Nasal cavity respiratory epithelium epithelial cell of viscerocranial mucosa (primary cell): ENCODE data around the gene APOM. TPM values are rescaled to one million over a fixed set of nuclear protein-coding genes. Genes with fewer than 3 reads are reported as not detected.

ENCODE experiments used
- total RNA-seq: library from RNA; depleted of rRNA; stranded (reverse); fragments of >200 nt; gene quantifications from 2 replicates; pipeline ENCODE4 v1.2.3, GENCODE V29; 2014

APOM gene
- 0.28 and 0.34 TPM in 2 replicates for total RNA-seq

DNA sequence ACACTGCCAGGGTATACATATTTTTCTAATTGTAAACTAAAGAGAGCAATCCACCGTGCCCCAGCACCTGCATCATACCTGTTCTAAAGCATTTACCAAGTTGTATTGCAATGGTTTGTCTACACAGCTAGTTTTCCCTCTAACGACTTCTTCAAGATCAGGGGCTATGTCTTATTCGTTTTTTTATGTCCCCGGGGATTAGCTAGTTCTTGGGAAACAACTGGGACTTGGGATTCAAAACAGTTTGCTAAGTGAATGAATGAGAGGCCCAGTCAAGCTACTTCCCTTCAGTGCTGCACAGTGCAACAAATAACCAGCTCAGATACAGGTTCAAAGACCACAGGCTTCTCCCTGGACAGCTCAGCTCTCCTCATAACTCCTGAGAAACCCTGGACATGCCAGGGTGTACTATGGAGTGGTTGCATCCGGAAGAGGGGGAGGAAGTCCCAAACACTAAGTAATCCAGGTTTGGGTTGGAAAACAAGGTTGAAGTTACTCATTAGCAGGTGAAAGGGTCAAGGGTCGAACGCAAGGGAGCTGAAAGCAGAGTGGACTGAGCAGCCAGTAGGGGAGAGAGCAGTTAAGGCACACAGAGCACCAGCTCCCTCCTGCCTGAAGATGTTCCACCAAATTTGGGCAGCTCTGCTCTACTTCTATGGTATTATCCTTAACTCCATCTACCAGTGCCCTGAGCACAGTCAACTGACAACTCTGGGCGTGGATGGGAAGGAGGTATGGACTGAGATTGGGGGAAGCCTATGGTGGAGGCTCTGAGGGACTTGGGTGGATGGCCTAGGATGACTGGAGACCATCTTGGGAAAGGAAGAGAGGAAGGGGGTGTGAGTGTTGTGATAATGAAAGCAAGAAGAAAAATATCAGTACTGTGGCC, at the start of gene APOM:
Gene APOM, plus strand, starts transcription at position 546 of the 889 bp plus-strand sequence. Its CDS starts 73 bp downstream, at position 619.

DNA sequence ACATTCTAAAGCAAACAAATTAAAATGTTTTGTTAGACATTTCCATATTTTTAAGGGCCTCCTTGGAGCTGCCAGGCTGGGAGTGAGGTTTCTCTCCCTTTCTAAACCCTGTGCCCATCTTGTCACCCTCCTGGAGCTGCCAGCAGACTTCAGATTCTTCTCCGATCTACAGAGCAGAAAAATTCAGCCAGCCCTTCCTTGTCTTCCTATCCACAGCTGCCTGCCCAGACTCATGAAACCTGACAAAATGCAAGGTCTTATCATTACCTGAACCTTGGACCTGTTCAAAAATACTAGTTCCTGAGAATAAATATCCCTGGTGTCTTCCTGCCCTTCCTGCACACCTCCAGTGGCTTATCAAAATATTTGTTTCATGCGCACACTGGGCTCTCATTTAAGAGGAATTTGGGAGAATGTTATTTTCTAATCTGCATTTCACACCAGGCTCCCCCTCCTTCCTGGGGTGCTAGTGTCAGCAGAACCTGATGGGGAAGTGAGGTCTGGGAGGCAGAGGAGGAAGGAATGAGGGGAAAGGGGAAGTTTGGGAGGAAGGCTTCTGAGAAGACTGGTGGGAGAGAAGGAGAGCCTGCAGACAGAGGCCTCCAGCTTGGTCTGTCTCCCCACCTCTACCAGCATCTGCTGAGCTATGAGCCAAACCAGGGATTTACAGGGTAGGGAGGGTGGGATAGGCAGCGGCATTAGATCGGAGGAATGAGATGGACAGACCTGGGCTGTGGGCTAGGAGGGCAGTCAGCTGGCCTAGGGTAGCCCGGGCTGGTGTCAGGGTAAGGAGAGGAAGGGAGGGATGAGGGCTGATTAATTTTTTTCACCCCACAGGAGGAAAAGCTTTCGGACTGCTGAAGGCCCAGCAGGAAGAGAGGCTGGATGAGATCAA, 40.8 kb upstream of the APOM start, which contains the start of gene AIF1:
Gene AIF1, plus strand, starts transcription at position 551 of the 895 bp plus-strand sequence. Its CDS starts 96 bp downstream, at position 647.

GRCh38 chr6:31620586-31621319, 34.9 kb upstream of the APOM start, which contains the start of gene PRRC2A:
TSS of gene PRRC2A (plus strand) at chr6:31620715. CDS start at chr6:31622790, 2,075 bp downstream.

GRCh38 chr6:31660381-31661261, 4.9 kb downstream of the APOM start, which contains the start of gene C6orf47:
TSS of gene C6orf47 (minus strand) at chr6:31660778. CDS start at chr6:31659947, 831 bp downstream.

DNA sequence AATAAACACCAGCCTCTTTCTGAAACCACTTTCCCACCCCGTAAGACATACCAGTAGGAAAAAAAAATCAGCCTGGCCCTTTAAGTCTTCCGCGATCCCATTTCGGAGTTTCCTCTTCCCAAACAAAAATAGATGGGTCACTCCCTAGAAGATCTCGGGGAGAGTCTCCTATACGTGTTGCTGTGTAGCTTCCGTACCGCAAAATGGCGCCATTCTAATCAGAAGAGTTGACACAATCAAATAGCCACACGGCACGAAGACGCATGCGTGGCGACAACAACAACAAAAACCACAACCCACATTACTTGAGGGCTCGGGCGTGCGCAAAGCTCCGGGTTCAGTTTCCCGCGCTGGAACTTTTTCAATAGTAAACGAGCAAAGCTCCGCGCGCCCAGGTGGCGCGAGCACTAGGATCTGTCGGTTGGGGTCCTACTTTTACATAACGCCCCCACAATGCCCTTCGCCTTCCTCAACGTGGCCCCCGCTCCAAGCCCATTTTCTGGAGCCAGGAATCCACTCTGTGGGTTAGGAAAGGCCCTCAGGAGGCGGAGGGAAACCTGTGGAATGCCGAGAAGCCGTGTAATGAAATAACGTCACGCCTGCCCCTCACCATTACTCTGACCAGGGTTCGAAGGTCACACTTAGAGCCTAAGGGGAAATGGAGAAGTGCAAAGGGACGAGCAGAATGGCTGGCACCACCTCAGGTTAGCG, 9.3 kb downstream of the APOM start, which contains the start of gene GPANK1:
Gene GPANK1, minus strand, starts transcription at position 208 of the 711 bp plus-strand sequence. CDS start 519 bp downstream, outside the sequence.

GRCh38 chr6:31665501-31666336, 10.0 kb downstream of the APOM start, which contains the start of gene CSNK2B:
TSS of gene CSNK2B (plus strand) at chr6:31666080. CDS start at chr6:31666832, 752 bp downstream.

DNA sequence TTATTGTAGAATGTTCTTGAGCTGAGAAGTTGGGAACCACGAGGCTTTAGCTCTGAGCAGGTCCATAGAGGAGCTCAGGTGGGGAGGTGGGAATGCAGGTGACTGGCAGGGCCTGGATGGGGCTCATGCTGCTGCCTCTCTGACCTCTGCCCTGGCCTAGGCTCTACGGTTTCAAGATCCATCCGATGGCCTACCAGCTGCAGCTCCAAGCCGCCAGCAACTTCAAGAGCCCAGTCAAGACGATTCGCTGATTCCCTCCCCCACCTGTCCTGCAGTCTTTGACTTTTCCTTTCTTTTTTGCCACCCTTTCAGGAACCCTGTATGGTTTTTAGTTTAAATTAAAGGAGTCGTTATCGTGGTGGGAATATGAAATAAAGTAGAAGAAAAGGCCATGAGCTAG, 14.0 kb downstream of the APOM start, which contains the start of gene LY6G5B:
Gene LY6G5B, plus strand, starts transcription at position 301 of the 400 bp plus-strand sequence. CDS start 975 bp downstream, outside the sequence.

DNA sequence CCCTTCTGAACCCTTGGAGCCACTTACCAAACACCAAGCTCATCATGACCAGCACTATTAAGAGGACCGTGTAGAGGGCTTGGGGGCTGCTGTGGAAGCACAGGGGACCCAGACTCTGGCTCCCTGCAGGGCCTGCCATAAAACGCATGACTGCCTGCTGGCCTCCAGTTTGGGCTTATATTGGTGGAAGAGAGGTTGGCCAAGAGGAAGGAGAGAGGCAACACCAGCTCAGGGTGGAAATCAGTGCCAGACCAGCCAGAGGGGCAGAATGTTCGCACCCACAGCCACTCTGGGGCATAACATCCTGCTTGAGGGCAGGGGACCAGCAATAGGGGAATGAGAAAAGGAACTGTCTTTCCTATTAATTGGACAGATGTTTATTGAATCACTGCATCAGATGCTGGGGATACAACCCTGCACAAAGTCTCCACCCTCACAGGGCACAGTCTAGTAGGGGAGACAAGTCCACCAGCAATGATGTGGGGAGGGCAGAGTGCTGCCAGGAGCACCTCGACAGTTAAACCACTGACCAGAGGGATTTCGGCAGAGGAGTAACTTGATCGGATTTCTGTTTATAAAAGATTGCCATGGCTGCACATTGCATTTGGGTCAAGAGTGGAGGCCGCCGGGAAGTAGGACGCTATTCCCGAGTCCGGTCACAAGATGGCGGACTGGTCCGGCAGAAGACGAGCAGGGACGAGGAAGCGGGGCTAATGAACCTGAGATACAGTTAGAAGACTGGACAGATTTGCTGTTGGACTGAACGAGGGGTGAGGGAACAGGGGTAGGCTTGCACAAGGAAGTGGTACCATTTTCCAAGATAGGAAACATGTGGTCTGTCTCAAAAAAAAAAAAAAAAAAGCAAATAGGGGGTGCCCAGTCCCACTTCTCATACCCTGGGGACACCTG, 24.8 kb downstream of the APOM start, which contains the start of gene LY6G5C:
Gene LY6G5C, minus strand, starts transcription at position 842 of the 909 bp plus-strand sequence. Its CDS starts 694 bp downstream, at position 148.

GRCh38 chr6:31702819-31703716, 47.4 kb downstream of the APOM start, which contains the start of gene ABHD16A:
TSS of gene ABHD16A (minus strand) at chr6:31703324. CDS start at chr6:31703281, 43 bp downstream.

DNA sequence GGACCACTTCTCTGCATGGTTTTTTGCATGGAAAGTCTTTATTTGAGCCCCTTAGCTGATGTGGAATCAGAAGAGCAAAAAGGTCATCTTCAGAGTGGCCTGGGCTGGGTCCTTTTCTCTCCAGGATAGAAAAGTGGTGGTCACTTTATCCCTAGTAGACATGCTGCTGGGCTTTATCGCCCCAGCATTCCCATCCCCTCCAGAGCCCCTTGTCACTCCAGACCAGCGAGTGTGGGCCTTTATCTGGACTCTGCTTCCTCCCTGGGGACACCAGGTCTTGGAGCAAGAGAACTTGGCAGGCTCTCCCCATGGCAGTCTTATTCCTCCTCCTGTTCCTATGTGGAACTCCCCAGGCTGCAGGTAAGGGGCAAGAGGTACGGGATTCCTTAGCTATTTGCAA, 50.9 kb downstream of the APOM start, which contains the start of gene LY6G6F:
Gene LY6G6F, plus strand, starts transcription at position 268 of the 400 bp plus-strand sequence. Its CDS starts 41 bp downstream, at position 309.

Other genes with a start within 250 kb of the APOM start
- 3.7 and 5.8 TPM in 2 replicates for gene MICB, start 157.7 kb upstream of the APOM start, total RNA-seq
- gene MCCD1, start 126.9 kb upstream of the APOM start, total RNA-seq, result not detected in 2 replicates
- gene DDX39B, start 113.9 kb upstream of the APOM start, total RNA-seq, result 205 and 333 TPM in 2 replicates
- 0.28 and 0.34 TPM in 2 replicates for gene ATP6V1G2, start 109.3 kb upstream of the APOM start, total RNA-seq
- 25.8 and 52.3 TPM in 2 replicates for gene NFKBIL1, start 108.3 kb upstream of the APOM start, total RNA-seq
- not detected in 2 replicates for gene LTA, start 83.6 kb upstream of the APOM start, total RNA-seq
- gene TNF, start 80.3 kb upstream of the APOM start, total RNA-seq, result under 0.01 and 0.07 TPM in 2 replicates
- not detected in 2 replicates for gene LTB, start 73.5 kb upstream of the APOM start, total RNA-seq
- not detected in 2 replicates for gene LST1, start 69.6 kb upstream of the APOM start, total RNA-seq
- not detected in 2 replicates for gene NCR3, start 62.9 kb upstream of the APOM start, total RNA-seq
- gene AIF1, start 40.7 kb upstream of the APOM start, total RNA-seq, result not detected in 2 replicates
- 32.1 and 73.3 TPM in 2 replicates for gene PRRC2A, start 35.2 kb upstream of the APOM start, total RNA-seq
- 120 and 174 TPM in 2 replicates for gene BAG6, start 3.2 kb upstream of the APOM start, total RNA-seq
- 24.7 and 37.6 TPM in 2 replicates for gene C6orf47, start 4.9 kb downstream of the APOM start, total RNA-seq
- gene GPANK1, start 9.1 kb downstream of the APOM start, total RNA-seq, result 9.4 and 20.2 TPM in 2 replicates
- 48.2 and 76.9 TPM in 2 replicates for gene CSNK2B, start 10.2 kb downstream of the APOM start, total RNA-seq
- 0.68 and 3.3 TPM in 2 replicates for gene LY6G5B, start 14.1 kb downstream of the APOM start, total RNA-seq
- 0.07 TPM in 1 of 2 replicates, not detected in the other for gene LY6G5C, start 25.2 kb downstream of the APOM start, total RNA-seq
- gene ABHD16A, start 47.4 kb downstream of the APOM start, total RNA-seq, result 30.8 and 46.5 TPM in 2 replicates
- not detected in 2 replicates for gene LY6G6F, start 51.0 kb downstream of the APOM start, total RNA-seq
- gene LY6G6D, start 59.5 kb downstream of the APOM start, total RNA-seq, result not detected in 2 replicates
- gene LY6G6C, start 65.9 kb downstream of the APOM start, total RNA-seq, result under 0.01 TPM in 1 of 2 replicates, not detected in the other
- not detected in 2 replicates for gene MPIG6B, start 67.5 kb downstream of the APOM start, total RNA-seq
- 16.2 and 19.8 TPM in 2 replicates for gene DDAH2, start 73.4 kb downstream of the APOM start, total RNA-seq
- 269 and 558 TPM in 2 replicates for gene CLIC1, start 80.6 kb downstream of the APOM start, total RNA-seq
- 3.4 and 3.5 TPM in 2 replicates for gene MSH5, start 84.1 kb downstream of the APOM start, total RNA-seq
- 0.57 TPM in 1 of 2 replicates, not detected in the other for gene SAPCD1, start 106.8 kb downstream of the APOM start, total RNA-seq
- 0.34 and 1.00 TPM in 2 replicates for gene VWA7, start 121.4 kb downstream of the APOM start, total RNA-seq
- gene VARS1, start 139.9 kb downstream of the APOM start, total RNA-seq, result 61.2 and 98.7 TPM in 2 replicates
- 14.4 and 35.5 TPM in 2 replicates for gene LSM2, start 151.1 kb downstream of the APOM start, total RNA-seq
- gene HSPA1L, start 159.4 kb downstream of the APOM start, total RNA-seq, result 1.0 and 1.1 TPM in 2 replicates
- gene HSPA1A, start 159.6 kb downstream of the APOM start, total RNA-seq, result 29.7 and 211 TPM in 2 replicates
- 81.7 and 305 TPM in 2 replicates for gene HSPA1B, start 171.8 kb downstream of the APOM start, total RNA-seq
- 64.1 and 103 TPM in 2 replicates for gene NEU1, start 206.9 kb downstream of the APOM start, total RNA-seq
- gene SLC44A4, start 223.1 kb downstream of the APOM start, total RNA-seq, result 2.1 and 3.1 TPM in 2 replicates
- gene EHMT2, start 241.8 kb downstream of the APOM start, total RNA-seq, result 13.7 and 47.4 TPM in 2 replicates
- gene ZBTB12, start 246.2 kb downstream of the APOM start, total RNA-seq, result 1.4 and 4.1 TPM in 2 replicates